Pericardium fibroblast (primary cell): ENCODE results near the gene WDR73. TPM values are rescaled to one million over a fixed set of nuclear protein-coding genes. Genes with fewer than 3 reads are reported as not detected.

ENCODE experiments used
- total RNA-seq: library from RNA; depleted of rRNA; stranded (reverse); fragments of >200 nt; gene quantifications from 2 replicates; pipeline ENCODE4 v1.2.3, GENCODE V29; 2015

Gene WDR73
- total RNA-seq = 11.4 and 34.3 TPM in 2 replicates

DNA sequence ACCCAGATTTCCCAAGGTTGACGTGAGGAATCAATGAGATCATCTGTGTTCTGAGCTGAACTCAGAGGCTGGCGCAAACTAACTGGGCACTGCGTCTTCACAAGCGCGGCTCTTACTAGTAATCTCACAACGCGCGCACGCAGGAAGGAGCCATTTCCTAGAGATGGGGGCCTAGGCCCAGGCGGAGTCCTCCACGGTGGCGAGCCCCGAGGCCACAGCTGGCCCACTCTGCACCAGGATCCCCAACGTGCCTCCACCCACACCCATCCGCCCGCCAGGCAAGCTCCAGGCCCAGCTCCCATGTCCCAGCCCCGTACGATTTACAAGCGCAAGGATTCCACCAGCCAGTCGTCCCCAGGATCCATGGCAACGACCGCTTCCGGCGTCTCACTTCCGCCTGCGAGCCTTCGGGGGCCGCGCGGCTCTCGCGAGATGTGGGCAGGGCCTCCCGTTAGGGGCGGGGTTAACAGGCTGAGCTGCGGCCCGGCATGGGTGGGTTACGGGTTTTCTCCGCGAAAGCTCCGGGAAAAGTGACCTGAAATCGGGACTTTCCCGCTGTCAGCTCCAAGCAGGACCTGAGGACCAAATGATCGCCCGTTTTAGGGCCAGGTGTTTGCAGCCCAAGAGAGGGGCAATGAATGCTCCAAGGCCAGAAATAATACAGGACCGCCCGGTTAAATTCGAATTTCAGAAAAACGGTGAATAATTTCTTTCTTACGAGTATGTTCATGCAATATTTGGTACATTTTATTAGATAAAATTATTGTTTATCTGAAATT is at the start of gene WDR73:
Gene WDR73 (minus strand): TSS at position 374 of the 779 bp plus-strand sequence. CDS start 9 bp downstream, at position 365.

DNA sequence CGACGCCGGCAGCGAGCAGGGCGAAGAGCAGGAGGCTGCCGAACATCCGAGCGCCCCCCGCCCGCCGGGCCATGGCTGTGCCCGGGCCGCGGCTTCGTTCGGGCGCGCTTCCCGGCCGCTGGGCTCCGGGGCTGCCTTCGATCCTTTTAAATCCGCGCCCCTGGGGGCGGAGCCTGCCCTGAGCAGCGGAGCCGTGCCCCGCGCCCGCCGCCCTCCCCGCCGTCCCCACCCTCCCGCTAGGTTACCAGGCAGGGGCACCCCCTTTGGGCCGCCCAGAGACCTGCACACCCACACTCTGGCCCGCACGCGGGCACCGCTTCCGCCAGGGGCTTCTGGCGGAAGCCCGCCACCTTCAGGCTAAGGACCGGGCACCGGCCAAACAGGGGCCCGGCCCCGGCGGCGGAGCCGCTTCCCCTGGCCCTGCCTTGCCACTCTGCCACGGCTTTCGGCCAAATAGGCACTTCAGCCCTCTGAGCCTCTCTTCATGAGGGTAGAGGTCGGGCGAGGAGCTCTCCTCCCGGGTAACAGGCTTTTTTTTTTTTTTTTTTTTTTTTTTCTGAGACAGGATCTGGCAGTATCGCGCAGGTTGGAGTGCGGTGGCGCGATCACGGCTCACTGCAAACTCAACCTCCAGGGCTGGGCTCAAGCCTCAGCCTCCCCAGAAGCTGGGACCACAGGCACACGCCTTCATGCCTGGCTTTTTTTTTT is 4.2 kb upstream of the WDR73 start, which contains the start of gene NMB:
Gene NMB (minus strand): TSS at position 120 of the 708 bp plus-strand sequence. CDS start 47 bp downstream, at position 73.

DNA sequence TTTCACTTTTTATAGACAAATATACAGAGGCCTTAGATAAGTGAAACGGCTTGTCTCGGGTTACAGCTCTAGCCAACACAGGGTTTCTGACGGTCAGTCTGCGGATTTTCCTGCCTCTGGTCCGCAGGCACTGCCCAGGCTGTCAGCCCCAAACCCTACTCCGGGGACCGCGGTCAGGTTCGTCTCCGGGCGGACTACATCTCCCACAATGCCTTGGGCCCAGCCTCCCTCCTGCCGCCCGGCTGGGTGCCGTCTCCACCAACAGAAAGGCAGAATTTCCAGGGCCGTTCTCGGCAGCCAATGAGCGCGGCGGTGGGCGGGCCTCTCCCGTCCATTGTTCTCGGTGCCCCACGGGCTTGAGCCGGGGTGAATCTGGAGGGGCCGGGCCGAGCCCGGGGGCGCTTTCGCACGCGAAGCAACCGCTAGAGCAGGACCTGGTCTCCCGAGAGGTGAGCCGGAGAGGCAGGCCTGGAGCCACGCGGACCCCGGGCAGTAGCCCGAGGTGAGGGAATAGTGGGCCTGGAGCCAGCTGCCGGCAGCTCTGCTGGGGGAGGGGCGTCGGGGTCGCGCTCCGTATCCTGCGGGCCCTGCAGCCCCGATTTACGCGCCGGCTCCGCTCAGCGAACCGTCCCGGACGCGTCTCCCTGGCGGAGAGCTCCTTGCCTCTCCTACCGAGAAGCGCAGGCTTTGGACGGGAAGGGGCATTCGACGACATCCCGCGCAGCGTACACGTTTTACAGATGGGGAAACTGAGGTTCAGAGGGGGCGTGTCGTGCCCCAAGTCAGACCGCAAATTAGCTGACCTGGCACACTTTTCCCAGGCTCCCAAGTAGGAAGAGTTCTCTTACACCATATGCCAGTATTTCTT is 53.2 kb downstream of the WDR73 start, which contains the start of gene ZSCAN2:
Gene ZSCAN2 (plus strand): TSS at position 323 of the 868 bp plus-strand sequence. CDS start 2,919 bp downstream, outside the sequence.

Other genes starting within 250 kb of the WDR73 start
- gene ZSCAN2, start 53.3 kb downstream of the WDR73 start, total RNA-seq = 6.1 and 13.1 TPM in 2 replicates
- 3.4 and 5.5 TPM in 2 replicates for gene NMB, start 3.9 kb upstream of the WDR73 start, total RNA-seq
- 168 and 189 TPM in 2 replicates for gene SEC11A, start 61.9 kb upstream of the WDR73 start, total RNA-seq
- 7.1 and 7.7 TPM in 2 replicates for gene ZNF592, start 94.3 kb upstream of the WDR73 start, total RNA-seq
- gene ALPK3, start 163.1 kb upstream of the WDR73 start, total RNA-seq = 0.12 and 0.51 TPM in 2 replicates
- not detected in 2 replicates for gene SLC28A1, start 230.4 kb upstream of the WDR73 start, total RNA-seq